KMS-11 (cell line): ENCODE measurements around the gene ERCC6L.

Source experiments
- H2AFZ ChIP-seq: fragments of 200-600 bp; sonication (generic); 2 replicates; pipeline ENCODE4 v1.6.1; 2016; ENCODE audit warnings: antibody characterized with exemption, mixed run types, low read depth
- H3K27ac ChIP-seq: fragments of 200-600 bp; sonication (generic); 2 replicates; pipeline ENCODE4 v1.6.1; 2016; ENCODE audit warnings: mild to moderate bottlenecking, mixed run types
- H3K27me3 ChIP-seq: fragments of 200-600 bp; sonication (generic); 2 replicates; pipeline ENCODE4 v1.6.1; 2017; ENCODE audit warnings: mild to moderate bottlenecking, low read depth, mixed run types, moderate library complexity; ENCODE audit not compliant: insufficient read depth
- H3K36me3 ChIP-seq: fragments of 200-600 bp; sonication (generic); 2 replicates; pipeline ENCODE4 v1.6.1; 2017; ENCODE audit warnings: mild to moderate bottlenecking, mixed run types; ENCODE audit not compliant: insufficient read depth
- H3K4me1 ChIP-seq: fragments of 200-600 bp; sonication (generic); 2 replicates; pipeline ENCODE4 v1.6.1; 2016; ENCODE audit warnings: mild to moderate bottlenecking, low read depth, mixed run types; ENCODE audit not compliant: poor library complexity, severe bottlenecking
- H3K4me2 ChIP-seq: fragments of 200-600 bp; sonication (generic); 2 replicates; pipeline ENCODE4 v1.7.0; 2016; ENCODE audit warnings: mild to moderate bottlenecking, mixed run types
- H3K4me3 ChIP-seq: fragments of 200-600 bp; sonication (generic); IDR thresholded peaks from 2 replicates; pipeline ENCODE4 v1.6.1; 2017; ENCODE audit warnings: low read depth, low read length, mixed read lengths; ENCODE audit not compliant: insufficient read depth
- H3K79me2 ChIP-seq: fragments of 200-600 bp; sonication (generic); 2 replicates; pipeline ENCODE4 v1.6.1; 2016; ENCODE audit warnings: low read depth, mixed run types; ENCODE audit not compliant: insufficient read depth
- H3K9ac ChIP-seq: fragments of 200-600 bp; sonication (generic); 2 replicates; pipeline ENCODE4 v1.6.1; 2016; ENCODE audit warnings: mild to moderate bottlenecking, mixed run types
- H4K20me1 ChIP-seq: fragments of 200-600 bp; sonication (generic); 2 replicates; pipeline ENCODE4 v1.6.1; 2016; ENCODE audit warnings: mild to moderate bottlenecking, mixed run types; ENCODE audit not compliant: insufficient read depth
- CTCF ChIP-seq: fragments of 200-600 bp; sonication (generic); conservative IDR thresholded peaks from 2 replicates; pipeline ENCODE4 v1.6.1; 2017; ENCODE audit warnings: low read depth, mild to moderate bottlenecking, antibody characterized with exemption, low read length, moderate library complexity, mixed read lengths

The ERCC6L gene

GRCh38 chrX:72208126-72208800 lies 30.6 kb downstream of the ERCC6L start:
- H3K79me2 ChIP-seq, result no peaks in the 10 kb centered on the region
- no peak for TF ChIP-seq CTCF
- no peak overlapping the region for H3K27ac ChIP-seq
- H3K9ac ChIP-seq, result no peak overlapping the region
- no peaks in the 10 kb centered on the region for H3K4me1 ChIP-seq
- H4K20me1 ChIP-seq, result no peaks in the 10 kb centered on the region
- no peak overlapping the region for H3K4me2 ChIP-seq
- H2AFZ ChIP-seq, result no peak overlapping the region
- H3K36me3 ChIP-seq, result no peaks in the 10 kb centered on the region
- no peaks in the 10 kb centered on the region for H3K27me3 ChIP-seq
- no peak overlapping the region for H3K4me3 ChIP-seq

- Histone ChIP-seq H3K9ac (no peak overlapping the region), H3K79me2 (no peaks in the 10 kb centered on the region), H3K27me3 (no peaks in the 10 kb centered on the region), H3K27ac (no peak overlapping the region), H3K36me3 (no peaks in the 10 kb centered on the region), H3K4me1 (no peaks in the 10 kb centered on the region), H2AFZ (no peak overlapping the region), H4K20me1 (no peaks in the 10 kb centered on the region), H3K4me3 (no peak overlapping the region), H3K4me2 (no peak overlapping the region)
- TF ChIP-seq CTCF, result no peak
These were observed 31.5 kb downstream of the ERCC6L start for GRCh38 chrX:72207366-72207765.

- Histone ChIP-seq H4K20me1 (no peaks in the 10 kb centered on the region), H3K36me3 (no peaks in the 10 kb centered on the region), H3K27ac (no peak overlapping the region), H3K9ac (no peak overlapping the region), H2AFZ (no peak overlapping the region), H3K79me2 (no peaks in the 10 kb centered on the region), H3K4me3 (no peak overlapping the region), H3K4me2 (no peak overlapping the region), H3K27me3 (no peaks in the 10 kb centered on the region), H3K4me1 (no peaks in the 10 kb centered on the region)
- no peak for TF ChIP-seq CTCF
These were observed 33.1 kb downstream of the ERCC6L start for GRCh38 chrX:72205706-72206105.

GRCh38 chrX:72203421-72203820 lies 35.4 kb downstream of the ERCC6L start:
- H3K36me3 ChIP-seq, result no peaks in the 10 kb centered on the region
- no peaks in the 10 kb centered on the region for H3K27me3 ChIP-seq
- no peak overlapping the region for H3K9ac ChIP-seq
- no peak overlapping the region for H3K4me2 ChIP-seq
- TF ChIP-seq CTCF, result no peak
- no peaks in the 10 kb centered on the region for H3K4me1 ChIP-seq
- no peak overlapping the region for H3K4me3 ChIP-seq
- no peak overlapping the region for H2AFZ ChIP-seq
- no peak overlapping the region for H3K27ac ChIP-seq
- no peaks in the 10 kb centered on the region for H4K20me1 ChIP-seq
- no peaks in the 10 kb centered on the region for H3K79me2 ChIP-seq
